Measurements from ENCODE around the gene MRPS22.
"Not testable (repeated sequence)": the region's sequence is repeated elsewhere in the genome, so short reads cannot be mapped to it uniquely, and the experiment has no call there.

Gene MRPS22

GRCh38 chr3:139312416-139312815, 31.4 kb upstream of the MRPS22 start:
- no peak for DNase-seq (ENCODE audit: low read depth)

- DNase-seq (ENCODE audit: low read depth) = no peak
Measured at GRCh38 chr3:139312959-139313358, 30.9 kb upstream of the MRPS22 start.

GRCh38 chr3:139313921-139314320, 29.9 kb upstream of the MRPS22 start:
- no peak for DNase-seq (ENCODE audit: low read depth)

DNA sequence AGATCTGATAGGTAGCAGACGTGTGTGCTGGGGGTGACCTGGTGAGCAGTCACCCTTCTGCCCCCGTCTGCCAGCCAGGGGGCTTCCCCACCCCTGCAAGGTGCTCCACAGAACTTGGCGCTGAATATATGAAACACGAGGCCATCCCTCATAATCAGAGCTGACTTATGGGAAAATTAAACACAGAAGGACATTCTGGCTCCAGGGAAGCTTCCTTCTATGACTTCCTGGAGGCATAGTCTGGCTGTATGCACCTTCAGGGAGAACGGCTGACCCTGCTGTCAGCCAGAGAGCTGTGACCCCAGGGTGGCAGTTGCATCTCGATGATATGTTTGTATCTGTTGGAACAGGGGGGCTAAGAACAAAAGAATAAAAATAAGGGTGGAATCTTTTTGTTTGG, 26.6 kb upstream of the MRPS22 start:
- no peak for DNase-seq (ENCODE audit: low read depth)

- no peak for DNase-seq (ENCODE audit: low read depth)
Measured at GRCh38 chr3:139317660-139318430, 26.0 kb upstream of the MRPS22 start.

GRCh38 chr3:139318431-139318816, 25.4 kb upstream of the MRPS22 start:
- DNase-seq (ENCODE audit: low read depth) = no peak

- no peak for DNase-seq (ENCODE audit: low read depth)
Measured at GRCh38 chr3:139318826-139319225, 25.0 kb upstream of the MRPS22 start.

DNA sequence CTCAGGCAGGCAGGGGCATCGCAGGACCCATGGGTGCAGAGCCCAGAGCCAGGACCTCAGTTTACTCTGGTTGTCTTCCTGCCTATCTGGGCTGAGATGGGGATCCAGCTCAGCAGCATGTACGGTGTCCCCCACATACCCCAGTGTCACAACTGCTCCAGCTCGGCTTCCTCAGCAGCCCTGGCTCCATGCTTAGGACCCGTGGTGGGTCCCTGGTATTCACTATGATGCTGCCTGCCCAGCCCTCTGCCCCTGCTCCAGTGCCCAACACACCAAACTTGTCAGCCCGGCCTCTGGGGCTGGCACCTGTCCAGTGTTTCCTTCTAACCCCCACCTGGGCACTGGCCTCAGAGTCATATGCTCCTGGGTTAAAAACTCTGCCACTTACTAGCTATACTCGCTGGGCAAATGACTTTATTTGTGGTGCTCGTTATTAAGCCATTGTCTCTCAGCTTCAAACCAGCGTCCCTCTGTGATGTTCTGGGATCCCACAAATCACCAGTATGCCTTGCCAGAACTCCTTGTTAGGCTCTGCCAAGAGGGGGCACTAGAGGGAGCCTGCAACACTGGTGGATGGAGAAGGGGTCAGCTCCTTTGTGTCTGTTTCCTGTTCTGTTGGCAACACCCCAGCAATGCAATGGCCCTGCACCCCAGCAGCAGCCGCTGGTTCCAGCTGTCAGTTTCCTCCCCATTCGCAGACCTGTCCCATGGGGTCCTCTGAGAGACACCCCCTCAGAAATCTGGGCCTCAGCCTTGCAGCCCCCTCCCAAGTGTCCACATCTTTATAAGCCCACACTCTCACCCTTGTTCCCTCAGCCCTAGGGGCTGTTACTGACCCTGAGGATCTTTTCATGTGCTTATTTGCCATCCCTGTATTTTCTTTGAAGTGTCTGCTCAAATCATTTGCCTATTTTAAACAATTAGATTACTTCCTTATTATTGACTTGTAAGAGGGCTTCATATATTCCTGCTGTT, 24.1 kb upstream of the MRPS22 start:
- DNase-seq (ENCODE audit: low read depth) = no peak

GRCh38 chr3:139320551-139321309, 23.1 kb upstream of the MRPS22 start:
- no peak for DNase-seq (ENCODE audit: low read depth)

GRCh38 chr3:139322346-139322745, 21.5 kb upstream of the MRPS22 start:
- DNase-seq (ENCODE audit: low read depth) = no peak

DNA sequence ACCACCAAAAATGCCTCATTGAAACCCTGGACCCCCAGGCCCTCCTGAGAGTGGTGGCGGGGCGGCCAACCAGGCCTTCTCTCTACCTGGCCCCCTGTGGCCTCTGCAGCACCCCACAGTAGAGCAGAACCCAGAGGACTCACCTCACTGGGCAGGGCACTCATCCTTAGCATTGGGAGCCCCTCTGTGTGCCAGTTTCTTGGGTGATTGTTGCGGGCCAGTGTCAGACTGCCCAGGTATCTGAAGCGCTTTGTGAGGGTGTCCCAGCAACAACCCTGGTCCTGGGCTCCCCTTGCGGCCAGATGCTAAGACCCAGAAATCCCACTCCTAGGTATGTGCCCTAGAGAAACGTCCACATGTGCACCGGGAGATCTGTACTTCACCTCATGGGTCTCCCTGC, 20.7 kb upstream of the MRPS22 start:
- DNase-seq (ENCODE audit: low read depth) = no peak

DNA sequence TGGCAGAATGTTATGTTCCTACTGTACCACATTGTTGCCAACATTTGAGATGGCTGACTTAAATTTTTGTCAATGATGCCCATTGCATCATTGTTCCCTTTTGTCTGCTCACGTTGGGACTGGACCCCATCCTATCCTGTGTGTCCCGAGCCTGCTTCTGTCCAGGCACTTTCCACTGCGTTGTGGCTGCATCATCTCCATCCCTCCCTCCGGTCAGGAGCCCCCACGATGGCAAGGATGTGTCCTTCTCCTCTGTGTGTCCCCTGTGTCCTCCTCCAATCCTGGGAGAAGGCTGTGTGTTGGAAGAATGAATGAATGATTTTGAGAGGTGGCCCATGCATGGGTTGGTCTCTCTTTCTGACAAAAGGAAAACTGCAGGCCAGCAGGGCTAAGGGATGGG, 19.4 kb upstream of the MRPS22 start:
- DNase-seq (ENCODE audit: low read depth) = no peak

- DNase-seq (ENCODE audit: low read depth) = no peak
Measured at GRCh38 chr3:139325551-139325950, 18.3 kb upstream of the MRPS22 start.

DNA sequence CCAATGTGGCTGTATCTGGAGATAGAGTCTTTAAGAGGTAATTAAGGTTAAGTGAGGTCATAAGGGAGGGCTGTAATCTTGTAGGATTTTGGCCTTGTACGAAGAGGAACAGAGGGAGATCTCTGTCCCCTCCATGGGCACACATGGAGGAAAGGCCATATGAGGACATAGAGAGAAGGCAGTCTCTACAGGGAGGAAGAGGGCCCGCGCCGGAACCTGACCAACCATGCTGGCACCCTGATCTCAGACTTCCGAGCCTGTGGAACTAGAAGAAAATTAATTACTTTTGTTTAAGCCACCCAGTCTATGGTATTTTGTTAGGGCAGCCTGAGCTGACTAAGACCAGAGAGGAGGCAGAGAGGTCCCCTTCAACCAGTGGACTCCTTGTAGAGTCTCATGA, 17.7 kb upstream of the MRPS22 start:
- DNase-seq (ENCODE audit: low read depth) = no peak

GRCh38 chr3:139326707-139327106, 17.1 kb upstream of the MRPS22 start:
- DNase-seq (ENCODE audit: low read depth) = no peak

DNA sequence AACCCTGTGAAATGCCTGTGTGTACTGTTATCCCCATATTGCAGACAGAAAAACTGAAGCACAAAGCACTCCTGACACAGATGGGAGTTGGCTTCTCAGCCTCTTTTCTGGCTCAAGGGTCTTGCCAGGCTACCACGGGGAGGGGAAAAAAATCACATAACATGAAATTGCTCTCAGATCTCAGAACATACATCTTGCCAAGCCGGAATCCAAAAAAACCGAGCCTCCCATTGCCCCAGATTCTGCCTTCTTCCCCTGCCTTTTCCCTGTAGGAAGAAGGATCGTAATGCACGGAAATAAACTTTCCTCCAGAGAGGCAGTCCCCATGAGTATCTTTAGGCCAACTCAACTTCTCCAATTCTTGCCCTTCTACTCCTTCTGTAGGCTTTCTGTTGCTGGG, 16.6 kb upstream of the MRPS22 start:
- no peak for DNase-seq (ENCODE audit: low read depth)

GRCh38 chr3:139327861-139328260, 16.0 kb upstream of the MRPS22 start:
- no peak for DNase-seq (ENCODE audit: low read depth)

- no peak for DNase-seq (ENCODE audit: low read depth)
Measured at GRCh38 chr3:139328356-139328755, 15.5 kb upstream of the MRPS22 start.

GRCh38 chr3:139329364-139329850, 14.4 kb upstream of the MRPS22 start:
- DNase-seq (ENCODE audit: low read depth) = peak; percentile 84

- DNase-seq (ENCODE audit: low read depth) = no peak
Measured at GRCh38 chr3:139332092-139332491, 11.7 kb upstream of the MRPS22 start.

DNA sequence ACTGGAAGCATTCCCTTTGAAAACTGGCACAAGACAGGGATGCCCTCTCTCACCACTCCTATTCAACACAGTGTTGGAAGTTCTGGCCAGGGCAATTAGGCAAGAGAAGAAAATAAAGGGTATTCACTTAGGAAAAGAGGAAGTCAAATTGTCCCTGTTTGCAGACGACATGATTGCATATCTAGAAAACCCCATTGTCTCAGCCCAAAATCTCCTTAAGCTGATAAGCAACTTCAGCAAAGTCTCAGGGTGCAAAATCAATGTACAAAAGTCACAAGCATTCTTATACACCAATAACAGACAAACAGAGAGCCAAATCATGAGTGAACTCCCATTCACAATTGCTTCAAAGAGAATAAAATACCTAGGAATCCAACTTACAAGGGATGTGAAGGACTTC, 9.1 kb upstream of the MRPS22 start:
- not testable (repeated sequence) for DNase-seq (ENCODE audit: low read depth)

DNA sequence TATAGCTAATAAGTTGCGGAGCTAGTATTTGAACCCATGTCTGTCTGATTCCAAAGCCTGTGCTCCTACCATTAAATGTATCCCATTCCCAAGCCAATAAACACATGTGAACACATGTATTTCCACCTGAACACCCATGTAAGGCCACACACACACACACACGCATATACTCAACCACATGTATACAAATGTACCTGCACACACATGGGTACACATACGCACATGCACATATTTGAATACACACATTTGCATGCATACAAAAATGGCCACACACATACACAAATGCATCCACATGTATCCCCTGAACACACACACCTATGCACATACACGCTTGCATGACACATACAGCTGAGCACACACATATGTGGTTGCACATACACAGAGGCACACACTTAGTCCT, 5.4 kb upstream of the MRPS22 start:
- no peak for DNase-seq (ENCODE audit: low read depth)

Measured in activated T-cell treated with anti-CD3 and anti-CD28 coated beads for 24 hours (primary cell).